ENCODE data around the gene ABCC5. TPM values are rescaled to one million over a fixed set of nuclear protein-coding genes. Genes with fewer than 3 reads are reported as not detected.

ABCC5 gene
- total and polyA plus RNA-seq, 2 of the 8 experiments (the other 6 are each of a cell fraction or from before 2014, with no cell fraction given): 25.3 to 40.8 TPM

DNA sequence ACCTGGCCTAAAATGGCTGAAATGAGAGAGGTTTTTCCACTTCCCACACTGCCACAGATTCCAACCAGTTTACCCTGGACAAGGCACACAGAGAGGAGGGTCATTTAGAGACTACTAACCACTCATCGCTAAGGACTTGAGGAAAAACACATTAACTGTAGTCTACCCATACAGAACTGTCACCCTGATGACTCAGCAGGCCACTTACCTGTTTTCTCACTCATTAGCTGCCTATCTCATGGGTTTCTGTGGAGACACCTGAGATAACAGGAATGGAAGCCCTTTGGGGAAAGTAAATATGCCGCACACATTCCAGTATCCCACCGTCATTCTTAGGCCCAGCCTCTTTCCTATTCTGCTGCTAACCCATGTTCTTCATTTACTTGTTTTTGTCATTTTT is 50.0 kb downstream of the ABCC5 start:
- Histone ChIP-seq H4K20me1 (replicated peaks in 1 of 2; ENCODE audit: control insufficient read depth in 1 of 2, insufficient read depth in 2 of 2, low read length in 2 of 2) (peaks cover 0 to 2% of the 10 kb centered on the region in 2 experiments), H2BK15ac (ENCODE audit: low read length) (no peak overlapping the region), H3K9me3 (ENCODE audit: insufficient read depth in 2 of 2, low read depth in 1 of 2, low read length in 1 of 2) (no peaks in the 10 kb centered on the region), H3K9ac (replicated peaks in 1 of 4; ENCODE audit: extremely low read depth in 1 of 4, low read depth in 3 of 4, low read length in 3 of 4) (no peak overlapping the region), H3K23ac (ENCODE audit: insufficient read length) (no peak overlapping the region), H4K5ac (ENCODE audit: insufficient read length, low read depth, low read length) (no peak overlapping the region), H3K27ac (ENCODE audit: low read depth, low read length) (no peak overlapping the region), H3K4ac (replicated peaks; ENCODE audit: insufficient read length, low read depth, low read length) (no peak overlapping the region), H4K8ac (ENCODE audit: extremely low read depth, insufficient read depth, low read length) (no peak overlapping the region), H2BK20ac (ENCODE audit: low read length) (no peak overlapping the region), H3K79me2 (ENCODE audit: control insufficient read depth in 1 of 2, insufficient read depth in 2 of 2, low read length in 2 of 2) (no peaks in the 10 kb centered on the region), H2AK5ac (ENCODE audit: low read depth, low read length) (no peak overlapping the region), H2BK5ac (ENCODE audit: low read depth, low read length) (no peak overlapping the region), H2BK120ac (replicated peaks; ENCODE audit: low read depth, low read length) (no peak overlapping the region), H3K79me1 (ENCODE audit: low read depth, low read length) (no peaks in the 10 kb centered on the region; the same call in 1 of the 2 replicates), H3K56ac (replicated peaks; ENCODE audit: insufficient read length, low read depth, low read length) (no peak overlapping the region), H3K4me2 (ENCODE audit: insufficient read depth in 1 of 2, low read depth in 2 of 2, low read length in 2 of 2) (no peak overlapping the region), H2AFZ (ENCODE audit: low read length) (no peak overlapping the region), H2BK12ac (ENCODE audit: low read depth, low read length) (no peak overlapping the region), H3K14ac (ENCODE audit: insufficient read length) (no peak overlapping the region), H3K27me3 (replicated peaks in 1 of 4; ENCODE audit: control insufficient read depth in 3 of 4, extremely low read depth in 1 of 4, insufficient read depth in 3 of 4, low read length in 3 of 4) (no peaks in the 10 kb centered on the region), H3K4me1 (replicated peaks in 1 of 4; ENCODE audit: control insufficient read depth in 3 of 4, insufficient read depth in 4 of 4, low read length in 3 of 4) (no peaks in the 10 kb centered on the region), H3K18ac (ENCODE audit: extremely low read depth, low read length) (no peak overlapping the region), H3K36me3 (ENCODE audit: control insufficient read depth in 2 of 4, insufficient read depth in 4 of 4, low read length in 3 of 4) (peaks cover 2 to 37% (median 9%) of the 10 kb centered on the region in 4 experiments; a peak in 6 of 8 replicates), H3K4me3 (ENCODE audit: extremely low read depth in 1 of 4, insufficient read depth in 2 of 4, low read depth in 3 of 4, low read length in 4 of 4) (no peak overlapping the region), H4K91ac (replicated peaks; ENCODE audit: insufficient read length, low read length) (no peak overlapping the region), H3K23me2 (ENCODE audit: low read depth, low read length) (no peaks in the 10 kb centered on the region)
- 96% methylated on average over 3 of the region's 3 CpGs; no CpG with 5 or more reads in 1 of the 2 experiments for WGBS, 2 experiments (ENCODE audit: extremely low coverage in 1 of 2, insufficient coverage in 1 of 2, insufficient read length in 1 of 2, insufficient replicate concordance in 2 of 2, low coverage in 1 of 2, low lambda C conversion rate in 2 of 2, missing lambda C conversion rate in 1 of 2)
- FAIRE-seq (no peak), DNase-seq (ENCODE audit: low read depth in 1 of 2, low spot score in 2 of 2) (no peak)
- ChIA-PET CTCF (ENCODE audit: partially characterized antibody) (no interaction called here), POLR2A (ENCODE audit: partially characterized antibody) (no interaction called here)
- TF ChIP-seq, protein P1, sequence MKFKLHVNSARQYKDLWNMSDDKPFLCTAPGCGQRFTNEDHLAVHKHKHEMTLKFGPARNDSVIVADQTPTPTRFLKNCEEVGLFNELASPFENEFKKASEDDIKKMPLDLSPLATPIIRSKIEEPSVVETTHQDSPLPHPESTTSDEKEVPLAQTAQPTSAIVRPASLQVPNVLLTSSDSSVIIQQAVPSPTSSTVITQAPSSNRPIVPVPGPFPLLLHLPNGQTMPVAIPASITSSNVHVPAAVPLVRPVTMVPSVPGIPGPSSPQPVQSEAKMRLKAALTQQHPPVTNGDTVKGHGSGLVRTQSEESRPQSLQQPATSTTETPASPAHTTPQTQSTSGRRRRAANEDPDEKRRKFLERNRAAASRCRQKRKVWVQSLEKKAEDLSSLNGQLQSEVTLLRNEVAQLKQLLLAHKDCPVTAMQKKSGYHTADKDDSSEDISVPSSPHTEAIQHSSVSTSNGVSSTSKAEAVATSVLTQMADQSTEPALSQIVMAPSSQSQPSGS (IDR thresholded peaks at IDR 0.05; ENCODE audit: low read length): no peak
- no peak for TF ChIP-seq BCL11A (IDR thresholded peaks at IDR 0.05; ENCODE audit: low read depth in 2 of 2, low read length in 2 of 2)
- no peak for TF ChIP-seq SP2 (IDR thresholded peaks at IDR 0.05; ENCODE audit: low read length)
- no peak for TF ChIP-seq HDAC2 (IDR thresholded peaks at IDR 0.05; ENCODE audit: borderline replicate concordance in 1 of 2, low read depth in 2 of 2, low read length in 2 of 2)
- TF ChIP-seq FOSL1 (IDR thresholded peaks at IDR 0.05; ENCODE audit: insufficient read depth, low read depth, low read length): no peak
- TF ChIP-seq, protein P2, sequence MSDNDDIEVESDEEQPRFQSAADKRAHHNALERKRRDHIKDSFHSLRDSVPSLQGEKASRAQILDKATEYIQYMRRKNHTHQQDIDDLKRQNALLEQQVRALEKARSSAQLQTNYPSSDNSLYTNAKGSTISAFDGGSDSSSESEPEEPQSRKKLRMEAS (IDR thresholded peaks at IDR 0.05): no peak
- TF ChIP-seq CHD2 (IDR thresholded peaks at IDR 0.05; ENCODE audit: low read length): no peak
- TF ChIP-seq NANOG (IDR thresholded peaks at IDR 0.05; ENCODE audit: insufficient read depth, low read depth, low read length, poor library complexity, severe bottlenecking): no peak
- no peak for TF ChIP-seq CBX8 (IDR thresholded peaks at IDR 0.05; ENCODE audit: borderline replicate concordance, low read depth, low read length)
- no peak for TF ChIP-seq SIN3A (conservative IDR thresholded peaks at IDR 0.05 in 1 of 2, IDR thresholded peaks at IDR 0.05 in 1 of 2; ENCODE audit: low read depth in 1 of 2, low read length in 2 of 2)
- no peak for TF ChIP-seq SP4 (IDR thresholded peaks at IDR 0.05; ENCODE audit: low read length)

Data from H1 (cell line).